ENCODE results near the gene TACC2.
A peak's percentile ranks its signal among the peaks of the same experiment; 100 is the strongest.
"Not testable (repeated sequence)": the region's sequence is repeated elsewhere in the genome, so short reads cannot be mapped to it uniquely, and the experiment has no call there.

The TACC2 gene

GRCh38 chr10:122057841-122058413, 69.0 kb downstream of the TACC2 start:
- DNase-seq (ENCODE audit: low spot score), result no peak

GRCh38 chr10:122060250-122060649, 71.3 kb downstream of the TACC2 start:
- no peak for DNase-seq (ENCODE audit: low spot score)

- DNase-seq (ENCODE audit: low spot score), result peak; percentile 86
Observed at GRCh38 chr10:122062831-122063674, 74.1 kb downstream of the TACC2 start.

GRCh38 chr10:122066337-122066939, 77.5 kb downstream of the TACC2 start:
- DNase-seq (ENCODE audit: low spot score), result not testable (repeated sequence)

- DNase-seq (ENCODE audit: low spot score), result no peak
Observed at GRCh38 chr10:122068844-122069243, 79.9 kb downstream of the TACC2 start.

- no peak for DNase-seq (ENCODE audit: low spot score)
Observed at GRCh38 chr10:122072491-122072890, 83.5 kb downstream of the TACC2 start.

GRCh38 chr10:122073508-122073907, 84.5 kb downstream of the TACC2 start:
- no peak for DNase-seq (ENCODE audit: low spot score)

GRCh38 chr10:122075171-122075570, 86.2 kb downstream of the TACC2 start:
- DNase-seq (ENCODE audit: low spot score), result no peak

GRCh38 chr10:122075876-122076275, 86.9 kb downstream of the TACC2 start:
- DNase-seq (ENCODE audit: low spot score), result not testable (repeated sequence)

GRCh38 chr10:122077311-122077875, 88.4 kb downstream of the TACC2 start:
- no peak for DNase-seq (ENCODE audit: low spot score)

- DNase-seq (ENCODE audit: low spot score), result no peak
Observed at GRCh38 chr10:122078326-122078725, 89.4 kb downstream of the TACC2 start.

GRCh38 chr10:122078965-122079795, 90.2 kb downstream of the TACC2 start:
- DNase-seq (ENCODE audit: low spot score), result no peak

- no peak for DNase-seq (ENCODE audit: low spot score)
Observed at GRCh38 chr10:122082616-122083477, 93.9 kb downstream of the TACC2 start.

GRCh38 chr10:122083478-122084025, 94.6 kb downstream of the TACC2 start:
- no peak for DNase-seq (ENCODE audit: low spot score)

GRCh38 chr10:122084286-122085041, 95.5 kb downstream of the TACC2 start:
- no peak for DNase-seq (ENCODE audit: low spot score)

- DNase-seq (ENCODE audit: low spot score), result no peak
Observed at GRCh38 chr10:122085423-122085911, 96.5 kb downstream of the TACC2 start.

GRCh38 chr10:122086416-122087240, 97.7 kb downstream of the TACC2 start:
- no peak for DNase-seq (ENCODE audit: low spot score)

- DNase-seq (ENCODE audit: low spot score), result no peak
Observed at GRCh38 chr10:122087436-122087835, 98.5 kb downstream of the TACC2 start.
